Activated effector memory CD4-positive, alpha-beta T cell treated with Interleukin-2 at 50 U/mL for 16 hours (primary cell): ENCODE results near the gene CD96.

ENCODE experiments used
- DNase-seq: peaks from one replicate; pipeline ENCODE4 v3.0.0-alpha.2; 2020

Gene CD96

DNA sequence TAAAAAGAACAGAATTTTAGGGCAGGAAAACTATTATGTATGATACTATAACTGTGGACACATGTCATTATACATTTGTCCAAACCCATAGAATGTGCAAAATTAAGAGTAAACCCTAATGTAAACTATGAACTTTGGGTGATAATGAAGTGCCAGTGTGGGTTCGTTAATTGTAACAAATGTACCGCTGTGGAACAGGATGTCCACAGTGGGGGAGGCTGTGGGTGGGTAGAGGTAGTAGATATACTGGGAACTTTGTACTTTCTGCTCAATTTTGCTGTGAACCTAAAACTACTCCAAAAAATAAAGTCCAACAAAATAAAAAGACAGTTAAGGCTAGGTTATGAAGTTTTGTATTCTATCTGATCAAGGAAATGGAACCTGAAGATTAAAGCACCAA is 24.8 kb downstream of the CD96 start:
- no peak for DNase-seq

DNA sequence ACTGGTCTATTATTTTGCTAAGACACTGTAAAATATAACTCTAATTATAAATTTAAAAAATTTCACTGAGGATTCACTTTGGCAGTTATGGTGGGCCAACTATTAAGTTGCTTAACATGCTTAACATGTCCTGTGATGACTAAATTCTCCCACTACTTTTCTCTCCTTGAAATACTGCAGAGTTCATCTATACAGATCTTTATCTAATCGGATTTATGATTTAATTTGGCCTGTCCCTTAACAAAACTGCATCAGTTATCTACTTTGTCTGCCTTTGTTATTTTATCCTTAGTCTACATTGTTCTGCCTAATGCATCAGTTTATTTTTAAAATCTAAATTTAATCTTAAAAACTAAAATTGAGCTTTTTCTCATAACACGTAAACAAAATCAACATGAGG is 26.4 kb downstream of the CD96 start:
- no peak for DNase-seq

GRCh38 chr3:111568911-111569310 is 26.9 kb downstream of the CD96 start:
- DNase-seq, result no peak

DNA sequence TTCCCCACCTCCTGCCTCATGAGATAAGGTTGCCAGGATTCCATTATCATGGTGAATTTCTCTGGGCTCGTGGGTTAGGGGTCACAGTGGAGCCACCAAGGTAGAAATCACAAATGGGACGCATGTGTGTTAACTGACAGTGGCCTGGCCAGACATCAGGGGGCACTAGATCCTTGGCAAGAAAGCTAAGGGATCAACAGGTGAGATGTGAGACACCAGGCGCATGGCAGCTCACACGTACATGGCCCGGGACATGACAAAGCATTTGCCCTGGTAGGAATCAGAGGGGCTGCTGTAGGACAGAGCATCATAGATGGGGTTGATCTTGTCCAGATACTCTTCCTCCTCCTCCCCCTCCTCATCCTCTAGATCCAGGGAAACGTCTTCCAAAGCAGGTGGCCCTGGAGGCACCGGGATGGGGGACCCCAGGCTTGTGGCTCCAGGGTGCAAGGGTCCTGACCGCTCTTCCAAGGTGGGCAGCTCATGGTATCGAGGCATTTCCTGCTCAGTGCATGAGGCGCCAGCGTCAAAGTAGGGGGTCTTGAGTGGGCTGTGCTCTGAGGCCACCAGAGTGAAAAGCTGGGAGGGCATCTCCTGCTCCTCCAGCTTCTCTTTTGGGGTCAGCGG is 28.5 kb downstream of the CD96 start:
- DNase-seq, result no peak

DNA sequence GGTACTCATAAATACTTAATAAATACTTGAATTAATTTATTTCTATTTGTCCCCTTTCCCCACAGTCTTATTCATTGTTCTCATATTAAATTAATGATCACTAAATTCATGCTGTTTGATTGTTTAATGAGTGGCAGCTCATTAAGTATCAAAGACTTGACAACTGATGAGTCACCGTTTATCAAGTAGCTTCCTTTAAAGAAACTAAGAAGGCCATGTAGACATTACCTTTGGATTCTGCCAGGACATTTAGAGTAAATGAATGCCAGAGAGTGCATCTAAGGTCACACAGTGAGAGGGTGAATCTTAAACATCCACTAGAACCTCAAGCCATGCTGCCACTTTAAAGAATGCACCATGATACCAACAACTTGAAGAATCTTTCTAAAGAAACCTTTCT is 29.3 kb downstream of the CD96 start:
- no peak for DNase-seq

- DNase-seq, result no peak
These were observed 30.0 kb downstream of the CD96 start for GRCh38 chr3:111571907-111572460.

DNA sequence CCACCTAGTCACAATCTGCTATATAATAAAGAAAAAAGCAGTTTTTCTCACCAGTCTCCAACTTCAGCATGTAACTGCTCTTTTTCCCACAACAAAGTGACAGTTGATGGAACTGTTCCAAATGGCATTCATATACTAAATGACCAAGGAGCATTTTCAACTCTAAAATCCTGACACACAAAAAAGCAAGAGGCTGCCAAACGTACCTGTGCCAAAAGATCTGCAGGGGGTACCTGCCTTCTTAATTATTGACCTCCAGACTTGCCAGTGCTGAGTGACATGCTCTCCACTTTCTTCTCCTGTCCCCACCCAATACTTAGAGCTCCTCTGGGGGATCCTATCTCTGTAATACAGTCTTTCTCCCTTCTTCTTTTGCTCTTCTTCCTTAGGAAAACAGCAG is 35.1 kb downstream of the CD96 start:
- DNase-seq, result no peak

- DNase-seq, result no peak
These were observed 36.0 kb downstream of the CD96 start for GRCh38 chr3:111577798-111578685.

GRCh38 chr3:111578867-111579266 is 36.9 kb downstream of the CD96 start:
- DNase-seq, result no peak

DNA sequence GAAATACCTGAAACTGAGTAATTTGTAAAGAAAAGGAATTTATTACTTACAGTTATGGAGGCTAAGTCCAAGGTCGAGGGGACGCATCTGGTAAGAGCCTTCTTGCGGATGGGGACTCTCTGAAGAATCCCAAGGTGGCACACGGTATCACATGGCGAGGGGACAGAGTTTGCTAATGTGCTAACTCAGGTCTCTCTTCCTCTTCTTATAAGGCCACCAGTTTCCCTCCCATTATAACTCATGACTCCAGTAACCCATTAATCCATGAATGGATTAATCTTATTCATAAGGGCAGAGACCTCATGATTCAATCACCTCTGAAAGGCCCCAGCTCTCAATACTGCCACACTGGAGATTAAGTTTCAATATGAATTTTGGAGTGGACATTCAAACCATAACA is 37.5 kb downstream of the CD96 start:
- no peak for DNase-seq

GRCh38 chr3:111581403-111582119 is 39.6 kb downstream of the CD96 start:
- no peak for DNase-seq

DNA sequence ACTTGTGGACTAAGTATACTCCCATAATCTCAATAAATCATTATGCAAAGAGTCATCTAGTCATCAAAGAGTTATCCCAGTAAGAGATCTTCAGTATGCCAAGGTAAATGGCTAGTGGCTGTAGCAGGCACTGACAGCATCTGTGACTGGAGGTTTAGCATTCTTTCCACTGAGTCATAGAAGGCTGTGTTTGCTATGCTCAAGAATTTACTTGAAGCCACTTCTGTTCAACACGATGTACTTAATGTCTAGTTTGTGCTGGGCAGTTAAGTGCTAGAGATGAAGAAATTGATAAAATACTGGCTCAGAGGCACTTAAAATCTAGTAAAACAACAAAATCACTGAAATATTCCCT is 40.1 kb downstream of the CD96 start:
- no peak for DNase-seq

DNA sequence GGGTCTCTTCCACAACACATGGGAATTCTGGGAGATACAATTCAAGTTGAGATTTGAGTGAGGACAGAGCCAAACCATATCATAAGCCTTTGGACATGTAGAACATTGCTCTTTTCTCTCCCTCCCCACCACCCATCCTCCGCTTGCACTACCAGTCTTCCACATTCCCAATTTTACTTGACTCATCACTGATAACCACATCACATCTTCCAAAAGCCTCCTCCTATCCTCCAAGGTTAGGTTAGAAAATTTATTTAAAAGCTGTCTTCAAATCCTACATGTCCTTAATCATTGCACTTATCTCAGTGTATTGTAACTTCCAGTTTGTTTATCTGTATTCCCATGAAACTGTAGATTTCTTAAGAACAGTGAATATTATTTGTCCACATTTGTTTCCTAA is 42.7 kb downstream of the CD96 start:
- DNase-seq, result no peak

DNA sequence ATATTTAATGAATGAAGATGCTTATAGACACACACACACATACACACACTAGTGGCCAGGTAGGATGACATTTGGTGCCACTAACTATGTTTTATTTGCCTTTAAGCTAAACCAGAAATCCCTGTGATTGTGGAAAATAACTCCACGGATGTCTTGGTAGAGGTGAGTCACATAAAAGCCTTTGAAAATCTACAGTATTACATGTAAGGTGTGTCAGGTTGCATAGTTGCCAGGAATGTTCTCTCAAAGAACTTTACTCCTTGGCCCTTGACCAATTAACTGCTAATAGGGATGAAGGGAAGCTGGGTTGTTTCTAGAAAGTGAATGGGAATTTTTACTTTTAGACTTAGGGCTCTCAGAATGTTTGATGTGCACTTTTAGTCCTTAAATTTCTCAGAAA is 43.2 kb downstream of the CD96 start:
- DNase-seq, result no peak

- no peak for DNase-seq
These were observed 46.5 kb downstream of the CD96 start for GRCh38 chr3:111588527-111588926.

DNA sequence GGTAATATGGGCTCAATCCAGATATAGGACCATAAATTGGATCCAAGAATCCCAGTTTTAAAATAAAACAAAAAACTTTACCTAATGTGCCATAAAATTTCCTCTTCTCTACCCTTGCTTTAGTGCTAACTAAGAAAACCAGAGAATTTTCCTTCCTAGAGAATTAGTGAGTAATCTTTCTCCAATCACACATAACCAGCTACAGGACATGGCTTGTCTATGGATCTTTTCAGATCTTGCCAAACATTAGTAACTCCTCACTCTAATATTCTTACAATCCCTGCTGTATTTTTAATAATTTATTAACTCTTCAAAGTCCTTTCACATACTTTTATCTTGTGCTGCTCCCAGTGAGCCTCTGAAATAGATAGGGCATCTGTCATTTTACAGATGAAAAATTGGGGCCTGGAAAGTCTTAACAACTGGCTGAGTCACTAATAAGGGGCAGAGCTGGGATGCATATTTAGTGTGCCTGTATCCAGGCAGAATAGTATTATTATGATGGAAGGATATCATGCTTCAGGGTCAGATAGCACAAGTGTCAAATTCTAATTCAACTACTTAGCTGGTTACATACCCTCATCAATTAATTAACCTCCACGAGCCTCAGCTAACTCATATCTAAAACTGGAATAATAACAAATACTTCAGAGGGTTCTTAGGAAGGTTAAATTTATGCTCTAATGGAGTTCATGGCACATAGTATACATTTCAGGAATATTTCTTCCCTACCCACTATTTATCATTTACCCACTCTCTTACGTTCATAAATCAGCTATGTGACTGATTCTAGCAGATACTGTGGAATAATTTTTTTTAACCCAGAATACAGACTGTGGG is 47.5 kb downstream of the CD96 start:
- no peak for DNase-seq

- DNase-seq, result no peak
These were observed 48.1 kb downstream of the CD96 start for GRCh38 chr3:111590143-111590491.

- no peak for DNase-seq
These were observed 49.6 kb downstream of the CD96 start for GRCh38 chr3:111591555-111591954.

DNA sequence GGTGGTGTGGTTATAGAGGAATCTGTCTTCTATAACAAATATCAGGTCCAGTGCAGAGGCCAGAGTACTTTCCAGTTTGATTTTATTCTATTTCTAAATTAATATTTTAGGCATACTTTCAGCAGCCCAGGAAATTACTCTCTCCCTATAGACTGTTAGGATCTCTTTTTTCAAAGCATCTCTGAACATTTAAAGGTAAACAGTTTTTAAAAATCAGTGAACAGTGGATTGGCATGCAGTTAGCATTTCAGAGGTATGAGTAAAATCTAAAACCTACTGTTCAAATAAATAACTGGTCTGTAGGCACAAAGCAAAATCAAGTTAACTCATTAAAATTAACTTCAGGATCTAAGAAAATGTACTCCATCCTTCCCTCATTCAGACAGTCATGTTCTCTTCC is 50.1 kb downstream of the CD96 start:
- DNase-seq, result no peak

DNA sequence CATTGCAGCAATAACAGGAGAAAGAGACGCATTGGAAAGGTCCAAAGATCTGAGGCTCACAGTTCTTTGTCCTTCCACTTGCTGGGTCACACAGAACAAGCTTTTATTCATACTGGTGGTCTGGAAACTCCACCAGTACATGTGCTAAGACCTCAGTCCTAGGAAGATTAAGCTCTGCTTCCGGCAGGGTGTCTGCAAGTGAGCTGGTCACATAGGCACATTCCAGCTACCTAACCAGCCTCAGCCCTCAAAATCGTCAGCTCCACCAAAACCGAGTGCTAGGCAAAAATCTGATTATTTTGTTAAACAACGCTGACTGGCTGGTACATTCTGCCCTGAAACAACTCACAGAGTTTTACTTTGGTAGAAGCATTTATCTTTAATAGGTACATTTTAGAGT is 50.9 kb downstream of the CD96 start:
- no peak for DNase-seq

GRCh38 chr3:111593666-111594065 is 51.7 kb downstream of the CD96 start:
- no peak for DNase-seq

- DNase-seq, result no peak
These were observed 52.2 kb downstream of the CD96 start for GRCh38 chr3:111594205-111594604.

GRCh38 chr3:111594781-111595180 is 52.8 kb downstream of the CD96 start:
- no peak for DNase-seq
